HFFc6 (cell line): ENCODE measurements around the gene OPCML. TPM values are rescaled to one million over a fixed set of nuclear protein-coding genes. Genes with fewer than 3 reads are reported as not detected.

Source experiments
- DNase-seq: peaks from one replicate; pipeline ENCODE4 v3.0.0-alpha.2; 2018
- H3K27ac Mint-ChIP-seq: 2 replicates; pipeline ENCODE4 v1.8.0; 2020; ENCODE audit warnings: mild to moderate bottlenecking, mixed read lengths
- H3K27me3 Mint-ChIP-seq: 2 replicates; pipeline ENCODE4 v1.8.0; 2021; ENCODE audit warnings: mild to moderate bottlenecking, moderate library complexity, mixed read lengths; ENCODE audit not compliant: insufficient read depth
- H3K36me3 Mint-ChIP-seq: 2 replicates; pipeline ENCODE4 v1.8.0; 2021; ENCODE audit warnings: low read depth, mixed read lengths
- H3K4me1 Mint-ChIP-seq: 2 replicates; pipeline ENCODE4 v1.8.0; 2020; ENCODE audit warnings: low read depth, mixed read lengths
- H3K4me3 Mint-ChIP-seq: 2 replicates; pipeline ENCODE4 v1.8.0; 2020; ENCODE audit warnings: mild to moderate bottlenecking, moderate library complexity, mixed read lengths
- H3K9me3 Mint-ChIP-seq: 2 replicates; pipeline ENCODE4 v1.8.0; 2020; ENCODE audit warnings: mild to moderate bottlenecking, mixed read lengths
- total RNA-seq, 6 experiments: library from RNA; stranded (reverse); fragmentation: NEBNext Ultra II Directional; extraction: Animal tissue kit (Norgen Biotek cat#: 25700); gene quantifications; 2 replicates in 1 of 6; 3 replicates in 5 of 6; pipeline ENCODE4 v1.2.3, GENCODE V29; 2021
- TF ChIP-seq, protein P1 (sequence below): fragments of 200-600 bp; sonication (generic); IDR thresholded peaks from 2 replicates; pipeline ENCODE4 v1.5.0; 2021; ENCODE audit warnings: antibody characterized with exemption, mild to moderate bottlenecking

The OPCML gene
- total RNA-seq, 6 experiments from 2014 or later: 0.11 to 1.7 (median 0.33) TPM

DNA sequence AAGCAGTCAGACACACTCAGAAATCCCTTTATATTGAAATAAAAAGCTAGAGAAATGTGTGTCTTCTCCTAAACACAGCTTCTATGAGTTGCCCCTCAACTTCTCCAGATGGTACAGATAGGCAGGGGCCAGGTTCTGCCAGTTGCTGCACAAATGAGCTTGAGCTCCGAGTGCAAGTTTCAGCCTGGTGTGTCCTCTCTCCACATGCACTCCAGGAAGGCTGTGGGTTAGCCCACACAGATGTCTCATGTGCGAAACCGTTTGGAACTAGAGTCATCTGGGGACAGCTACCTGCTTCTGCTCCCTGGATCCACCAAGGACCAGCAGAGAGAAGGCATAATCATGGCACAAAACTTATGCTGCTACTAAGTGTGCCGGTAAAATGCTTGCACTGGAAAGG, 812.6 kb downstream of the OPCML start:
- peaks cover 30% of the 10 kb centered on the region for H3K4me1 Mint-ChIP-seq
- DNase-seq: no peak
- no peak overlapping the region for H3K4me3 Mint-ChIP-seq
- no peaks in the 10 kb centered on the region for H3K36me3 Mint-ChIP-seq
- peaks cover 1% of the 10 kb centered on the region; the same call in 1 of the 2 replicates for H3K27me3 Mint-ChIP-seq
- no peak overlapping the region for H3K27ac Mint-ChIP-seq
- TF ChIP-seq, protein P1, sequence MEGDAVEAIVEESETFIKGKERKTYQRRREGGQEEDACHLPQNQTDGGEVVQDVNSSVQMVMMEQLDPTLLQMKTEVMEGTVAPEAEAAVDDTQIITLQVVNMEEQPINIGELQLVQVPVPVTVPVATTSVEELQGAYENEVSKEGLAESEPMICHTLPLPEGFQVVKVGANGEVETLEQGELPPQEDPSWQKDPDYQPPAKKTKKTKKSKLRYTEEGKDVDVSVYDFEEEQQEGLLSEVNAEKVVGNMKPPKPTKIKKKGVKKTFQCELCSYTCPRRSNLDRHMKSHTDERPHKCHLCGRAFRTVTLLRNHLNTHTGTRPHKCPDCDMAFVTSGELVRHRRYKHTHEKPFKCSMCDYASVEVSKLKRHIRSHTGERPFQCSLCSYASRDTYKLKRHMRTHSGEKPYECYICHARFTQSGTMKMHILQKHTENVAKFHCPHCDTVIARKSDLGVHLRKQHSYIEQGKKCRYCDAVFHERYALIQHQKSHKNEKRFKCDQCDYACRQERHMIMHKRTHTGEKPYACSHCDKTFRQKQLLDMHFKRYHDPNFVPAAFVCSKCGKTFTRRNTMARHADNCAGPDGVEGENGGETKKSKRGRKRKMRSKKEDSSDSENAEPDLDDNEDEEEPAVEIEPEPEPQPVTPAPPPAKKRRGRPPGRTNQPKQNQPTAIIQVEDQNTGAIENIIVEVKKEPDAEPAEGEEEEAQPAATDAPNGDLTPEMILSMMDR: no peak
- no peaks in the 10 kb centered on the region; the same call in 1 of the 2 replicates for H3K9me3 Mint-ChIP-seq

DNA sequence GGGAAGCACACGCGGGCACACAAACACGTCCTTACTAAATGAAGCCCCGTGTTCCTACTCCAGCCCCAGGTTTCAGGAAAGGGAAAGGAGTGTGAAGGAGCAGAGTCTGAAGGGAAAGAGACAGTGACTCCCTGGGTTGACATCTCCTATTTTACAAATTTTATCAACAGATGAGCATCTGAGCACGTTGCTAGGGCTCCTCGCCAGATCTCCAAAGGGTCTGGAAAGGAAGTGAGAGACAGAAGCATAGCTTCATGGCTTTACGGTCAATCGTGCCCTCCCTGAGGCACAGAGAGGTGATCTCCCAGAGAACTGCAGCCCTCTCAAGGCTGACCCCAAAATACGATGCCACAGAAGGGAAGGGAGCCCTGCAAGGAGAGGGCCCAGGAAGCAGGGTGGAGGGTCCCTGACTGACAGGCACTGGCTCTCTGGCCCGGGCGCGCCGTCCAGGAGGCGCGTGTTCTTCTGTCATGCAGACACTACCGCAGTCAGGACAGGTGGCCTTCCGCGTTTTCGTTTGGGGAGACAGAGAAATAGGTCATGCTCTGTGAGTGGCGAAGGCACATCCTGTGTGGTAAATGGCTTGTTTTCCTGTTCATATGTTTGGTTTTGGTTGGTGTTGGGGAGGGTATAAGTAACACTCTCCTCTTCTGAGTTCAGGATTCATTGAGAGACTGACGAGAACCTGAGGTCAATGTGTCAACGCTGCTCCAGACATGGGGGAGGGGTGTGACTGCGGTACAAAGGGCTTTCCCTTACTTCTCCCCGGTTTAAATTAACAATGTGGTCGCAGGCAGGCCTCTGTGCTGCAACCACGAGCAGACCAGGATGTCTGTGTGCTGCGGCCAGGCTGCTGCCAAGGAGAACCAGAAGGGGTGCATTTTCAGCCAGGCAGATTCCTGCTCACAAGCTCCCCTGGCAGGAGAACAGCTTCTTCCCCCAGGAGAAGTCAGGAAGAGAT, 813.3 kb downstream of the OPCML start:
- Mint-ChIP-seq H3K36me3 (no peaks in the 10 kb centered on the region), H3K4me3 (peak overlapping the region; percentile 18; the same call in 1 of the 2 replicates), H3K4me1 (peaks cover 37% of the 10 kb centered on the region), H3K27ac (no peak overlapping the region), H3K27me3 (peaks cover 1% of the 10 kb centered on the region; the same call in 1 of the 2 replicates), H3K9me3 (no peaks in the 10 kb centered on the region; the same call in 1 of the 2 replicates)
- TF ChIP-seq, protein P1: no peak
- no peak for DNase-seq

GRCh38 chr11:132717824-132718223, 814.5 kb downstream of the OPCML start:
- Mint-ChIP-seq H3K36me3 (no peaks in the 10 kb centered on the region), H3K4me3 (no peak overlapping the region; the same call in 1 of the 2 replicates), H3K27ac (no peak overlapping the region), H3K9me3 (no peaks in the 10 kb centered on the region; the same call in 1 of the 2 replicates), H3K27me3 (peaks cover 1% of the 10 kb centered on the region; the same call in 1 of the 2 replicates), H3K4me1 (peaks cover 38% of the 10 kb centered on the region)
- TF ChIP-seq, protein P1: no peak
- DNase-seq: no peak

DNA sequence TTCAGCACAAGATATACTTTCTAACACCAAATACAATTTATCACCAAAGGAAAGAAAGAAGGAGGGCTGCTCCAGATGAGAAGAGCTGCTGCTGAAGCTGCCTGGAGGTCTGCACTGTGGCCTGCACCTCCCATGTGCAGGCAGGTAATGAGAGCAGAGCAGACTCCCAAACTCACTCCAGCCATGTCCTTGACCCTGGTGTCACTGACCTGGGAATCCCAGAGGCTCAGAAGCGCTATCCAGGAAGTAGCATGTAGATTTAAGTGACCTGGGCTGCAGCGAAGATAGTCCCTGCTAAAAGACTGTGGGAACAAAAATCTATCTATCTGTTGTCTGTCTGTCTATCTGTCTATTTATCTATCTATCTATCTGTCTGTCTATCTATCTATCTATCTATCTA, 816.3 kb downstream of the OPCML start:
- no peak for DNase-seq
- no peak overlapping the region for H3K4me3 Mint-ChIP-seq
- no peaks in the 10 kb centered on the region; the same call in 1 of the 2 replicates for H3K9me3 Mint-ChIP-seq
- H3K36me3 Mint-ChIP-seq: no peaks in the 10 kb centered on the region
- H3K27ac Mint-ChIP-seq: no peak overlapping the region
- H3K27me3 Mint-ChIP-seq: no peaks in the 10 kb centered on the region
- H3K4me1 Mint-ChIP-seq: peaks cover 38% of the 10 kb centered on the region
- TF ChIP-seq, protein P1: no peak

DNA sequence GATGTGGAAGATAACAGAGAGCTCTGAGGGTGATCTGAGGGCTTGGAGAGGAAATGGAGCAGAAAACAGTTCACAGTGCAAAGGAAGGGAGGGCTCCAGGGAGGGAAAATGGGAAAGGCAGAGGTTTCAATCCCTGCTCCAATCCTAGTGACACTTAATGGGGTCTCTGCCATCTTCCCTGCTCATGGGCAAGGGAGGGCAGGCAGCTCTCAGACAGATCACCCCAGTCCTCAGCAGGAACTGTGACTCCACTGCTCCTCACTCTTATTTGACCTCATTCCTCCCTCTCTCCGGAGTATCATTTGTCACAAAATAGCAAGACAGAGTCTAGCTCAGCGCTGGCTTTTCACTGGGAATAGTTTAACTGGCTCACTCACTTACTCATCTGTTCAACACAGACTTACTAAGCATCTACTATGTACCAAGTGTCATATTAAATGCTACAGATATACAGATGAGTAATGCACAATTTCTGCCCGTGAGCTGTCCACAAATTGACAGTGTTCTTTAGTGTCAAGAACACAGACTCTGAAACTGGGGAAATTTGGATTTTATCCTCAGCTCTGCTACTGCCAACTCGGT, 817.4 kb downstream of the OPCML start:
- TF ChIP-seq, protein P1: no peak
- DNase-seq: peak; percentile 63
- Mint-ChIP-seq H3K4me3 (no peak overlapping the region), H3K27me3 (no peaks in the 10 kb centered on the region), H3K9me3 (no peaks in the 10 kb centered on the region; the same call in 1 of the 2 replicates), H3K36me3 (no peaks in the 10 kb centered on the region), H3K4me1 (peaks cover 38% of the 10 kb centered on the region), H3K27ac (peak overlapping the region; percentile 15; the same call in 1 of the 2 replicates)
